ENCODE measurements around the gene RAB11B. TPM values are rescaled to one million over a fixed set of nuclear protein-coding genes. Genes with fewer than 3 reads are reported as not detected.

Gene RAB11B
- total and polyA plus RNA-seq, 2 of the 13 experiments (the other 11 are each of a cell fraction or from before 2014, with no cell fraction given): 6.0 to 28.4 TPM

DNA sequence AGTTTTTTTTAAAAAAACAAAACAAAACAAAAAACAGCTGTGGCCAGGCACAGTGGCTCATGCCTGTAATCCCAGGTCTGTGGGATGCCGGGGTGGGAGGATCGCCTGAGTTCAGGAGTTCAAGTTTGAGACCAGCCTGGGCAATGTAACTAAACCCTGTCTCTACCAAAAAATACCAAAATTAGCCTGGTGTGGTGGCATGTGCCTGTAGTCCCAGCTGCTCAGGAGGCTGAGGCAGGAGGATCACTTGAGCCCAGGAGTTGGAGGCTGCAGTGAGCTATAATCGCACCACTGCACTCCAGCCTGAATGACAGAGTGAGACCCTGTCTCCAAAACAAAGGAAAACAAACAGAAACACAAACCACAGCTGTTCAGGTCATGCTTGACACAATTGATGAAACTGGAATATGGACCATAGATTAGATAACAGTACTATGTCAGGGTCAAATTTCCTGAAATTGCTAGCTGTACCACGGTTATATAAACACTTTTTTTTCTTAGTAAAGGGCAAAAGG, 33.1 kb upstream of the RAB11B start (continued):
- TF ChIP-seq, protein P1, sequence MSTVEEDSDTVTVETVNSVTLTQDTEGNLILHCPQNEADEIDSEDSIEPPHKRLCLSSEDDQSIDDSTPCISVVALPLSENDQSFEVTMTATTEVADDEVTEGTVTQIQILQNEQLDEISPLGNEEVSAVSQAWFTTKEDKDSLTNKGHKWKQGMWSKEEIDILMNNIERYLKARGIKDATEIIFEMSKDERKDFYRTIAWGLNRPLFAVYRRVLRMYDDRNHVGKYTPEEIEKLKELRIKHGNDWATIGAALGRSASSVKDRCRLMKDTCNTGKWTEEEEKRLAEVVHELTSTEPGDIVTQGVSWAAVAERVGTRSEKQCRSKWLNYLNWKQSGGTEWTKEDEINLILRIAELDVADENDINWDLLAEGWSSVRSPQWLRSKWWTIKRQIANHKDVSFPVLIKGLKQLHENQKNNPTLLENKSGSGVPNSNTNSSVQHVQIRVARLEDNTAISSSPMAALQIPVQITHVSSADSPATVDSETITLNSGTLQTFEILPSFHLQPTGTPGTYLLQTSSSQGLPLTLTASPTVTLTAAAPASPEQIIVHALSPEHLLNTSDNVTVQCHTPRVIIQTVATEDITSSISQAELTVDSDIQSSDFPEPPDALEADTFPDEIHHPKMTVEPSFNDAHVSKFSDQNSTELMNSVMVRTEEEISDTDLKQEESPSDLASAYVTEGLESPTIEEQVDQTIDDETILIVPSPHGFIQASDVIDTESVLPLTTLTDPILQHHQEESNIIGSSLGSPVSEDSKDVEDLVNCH (CRISPR knock-in tag; IDR thresholded peaks at IDR 0.05): no peak
- TF ChIP-seq, protein P2, sequence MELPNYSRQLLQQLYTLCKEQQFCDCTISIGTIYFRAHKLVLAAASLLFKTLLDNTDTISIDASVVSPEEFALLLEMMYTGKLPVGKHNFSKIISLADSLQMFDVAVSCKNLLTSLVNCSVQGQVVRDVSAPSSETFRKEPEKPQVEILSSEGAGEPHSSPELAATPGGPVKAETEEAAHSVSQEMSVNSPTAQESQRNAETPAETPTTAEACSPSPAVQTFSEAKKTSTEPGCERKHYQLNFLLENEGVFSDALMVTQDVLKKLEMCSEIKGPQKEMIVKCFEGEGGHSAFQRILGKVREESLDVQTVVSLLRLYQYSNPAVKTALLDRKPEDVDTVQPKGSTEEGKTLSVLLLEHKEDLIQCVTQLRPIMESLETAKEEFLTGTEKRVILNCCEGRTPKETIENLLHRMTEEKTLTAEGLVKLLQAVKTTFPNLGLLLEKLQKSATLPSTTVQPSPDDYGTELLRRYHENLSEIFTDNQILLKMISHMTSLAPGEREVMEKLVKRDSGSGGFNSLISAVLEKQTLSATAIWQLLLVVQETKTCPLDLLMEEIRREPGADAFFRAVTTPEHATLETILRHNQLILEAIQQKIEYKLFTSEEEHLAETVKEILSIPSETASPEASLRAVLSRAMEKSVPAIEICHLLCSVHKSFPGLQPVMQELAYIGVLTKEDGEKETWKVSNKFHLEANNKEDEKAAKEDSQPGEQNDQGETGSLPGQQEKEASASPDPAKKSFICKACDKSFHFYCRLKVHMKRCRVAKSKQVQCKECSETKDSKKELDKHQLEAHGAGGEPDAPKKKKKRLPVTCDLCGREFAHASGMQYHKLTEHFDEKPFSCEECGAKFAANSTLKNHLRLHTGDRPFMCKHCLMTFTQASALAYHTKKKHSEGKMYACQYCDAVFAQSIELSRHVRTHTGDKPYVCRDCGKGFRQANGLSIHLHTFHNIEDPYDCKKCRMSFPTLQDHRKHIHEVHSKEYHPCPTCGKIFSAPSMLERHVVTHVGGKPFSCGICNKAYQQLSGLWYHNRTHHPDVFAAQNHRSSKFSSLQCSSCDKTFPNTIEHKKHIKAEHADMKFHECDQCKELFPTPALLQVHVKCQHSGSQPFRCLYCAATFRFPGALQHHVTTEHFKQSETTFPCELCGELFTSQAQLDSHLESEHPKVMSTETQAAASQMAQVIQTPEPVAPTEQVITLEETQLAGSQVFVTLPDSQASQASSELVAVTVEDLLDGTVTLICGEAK (IDR thresholded peaks at IDR 0.05): no peak
- TF ChIP-seq, protein P2 (CRISPR knock-in tag; IDR thresholded peaks at IDR 0.05): peak; percentile 52; the same call in 1 of the 2 replicates
- TF ChIP-seq, protein P3, sequence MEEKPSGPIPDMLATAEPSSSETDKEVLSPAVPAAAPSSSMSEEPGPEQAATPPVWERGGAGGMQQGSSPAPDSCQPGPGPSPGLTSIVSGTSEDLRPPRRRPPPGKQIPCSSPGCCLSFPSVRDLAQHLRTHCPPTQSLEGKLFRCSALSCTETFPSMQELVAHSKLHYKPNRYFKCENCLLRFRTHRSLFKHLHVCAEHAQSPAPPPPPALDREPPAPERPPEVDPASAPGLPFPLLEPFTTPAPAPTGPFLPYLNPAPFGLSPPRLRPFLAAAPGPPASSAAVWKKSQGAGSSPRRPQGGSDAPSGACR (CRISPR knock-in tag; IDR thresholded peaks at IDR 0.05): peak; percentile 85; the same call in 1 of the 2 replicates
- TF ChIP-seq ZBTB42 (CRISPR knock-in tag; IDR thresholded peaks at IDR 0.05) (0 out of 2 replicates have a peak, but pooled peaks have one; percentile 63), ZNF205 (CRISPR knock-in tag; IDR thresholded peaks at IDR 0.05) (peak; percentile 72; the same call in 1 of the 2 replicates), ZBTB20 (CRISPR knock-in tag; IDR thresholded peaks at IDR 0.05; ENCODE audit: borderline replicate concordance, low read depth) (peak; percentile 64; the same call in 1 of the 2 replicates), JUNB (CRISPR knock-in tag; IDR thresholded peaks at IDR 0.05; ENCODE audit: borderline replicate concordance) (peak; percentile 74; the same call in 1 of the 2 replicates), POLR2A (IDR thresholded peaks at IDR 0.05; ENCODE audit: insufficient read depth in 1 of 2, low read depth in 2 of 2, low read length in 2 of 2) (no peak)
- TF ChIP-seq, protein P4, sequence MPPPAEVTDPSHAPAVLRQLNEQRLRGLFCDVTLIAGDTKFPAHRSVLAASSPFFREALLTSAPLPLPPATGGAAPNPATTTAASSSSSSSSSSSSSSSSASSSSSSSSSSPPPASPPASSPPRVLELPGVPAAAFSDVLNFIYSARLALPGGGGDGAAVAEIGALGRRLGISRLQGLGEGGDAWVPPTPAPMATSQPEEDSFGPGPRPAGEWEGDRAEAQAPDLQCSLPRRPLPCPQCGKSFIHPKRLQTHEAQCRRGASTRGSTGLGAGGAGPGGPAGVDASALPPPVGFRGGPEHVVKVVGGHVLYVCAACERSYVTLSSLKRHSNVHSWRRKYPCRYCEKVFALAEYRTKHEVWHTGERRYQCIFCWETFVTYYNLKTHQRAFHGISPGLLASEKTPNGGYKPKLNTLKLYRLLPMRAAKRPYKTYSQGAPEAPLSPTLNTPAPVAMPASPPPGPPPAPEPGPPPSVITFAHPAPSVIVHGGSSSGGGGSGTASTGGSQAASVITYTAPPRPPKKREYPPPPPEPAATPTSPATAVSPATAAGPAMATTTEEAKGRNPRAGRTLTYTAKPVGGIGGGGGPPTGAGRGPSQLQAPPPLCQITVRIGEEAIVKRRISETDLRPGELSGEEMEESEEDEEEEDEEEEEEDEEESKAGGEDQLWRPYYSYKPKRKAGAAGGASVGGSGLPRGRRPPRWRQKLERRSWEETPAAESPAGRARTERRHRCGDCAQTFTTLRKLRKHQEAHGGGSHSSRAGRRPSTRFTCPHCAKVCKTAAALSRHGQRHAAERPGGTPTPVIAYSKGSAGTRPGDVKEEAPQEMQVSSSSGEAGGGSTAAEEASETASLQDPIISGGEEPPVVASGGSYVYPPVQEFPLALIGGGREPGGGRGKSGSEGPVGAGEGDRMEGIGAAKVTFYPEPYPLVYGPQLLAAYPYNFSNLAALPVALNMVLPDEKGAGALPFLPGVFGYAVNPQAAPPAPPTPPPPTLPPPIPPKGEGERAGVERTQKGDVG (CRISPR knock-in tag; IDR thresholded peaks at IDR 0.05; ENCODE audit: borderline replicate concordance): 0 out of 2 replicates have a peak, but pooled peaks have one; percentile 68
- TF ChIP-seq, protein P5, sequence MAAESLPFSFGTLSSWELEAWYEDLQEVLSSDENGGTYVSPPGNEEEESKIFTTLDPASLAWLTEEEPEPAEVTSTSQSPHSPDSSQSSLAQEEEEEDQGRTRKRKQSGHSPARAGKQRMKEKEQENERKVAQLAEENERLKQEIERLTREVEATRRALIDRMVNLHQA (CRISPR knock-in tag; IDR thresholded peaks at IDR 0.05): no peak
- TF ChIP-seq, protein P6, sequence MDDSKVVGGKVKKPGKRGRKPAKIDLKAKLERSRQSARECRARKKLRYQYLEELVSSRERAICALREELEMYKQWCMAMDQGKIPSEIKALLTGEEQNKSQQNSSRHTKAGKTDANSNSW (CRISPR knock-in tag; IDR thresholded peaks at IDR 0.05; ENCODE audit: borderline replicate concordance): no peak
